ENCODE data around the gene MYLK2.

The MYLK2 gene

DNA sequence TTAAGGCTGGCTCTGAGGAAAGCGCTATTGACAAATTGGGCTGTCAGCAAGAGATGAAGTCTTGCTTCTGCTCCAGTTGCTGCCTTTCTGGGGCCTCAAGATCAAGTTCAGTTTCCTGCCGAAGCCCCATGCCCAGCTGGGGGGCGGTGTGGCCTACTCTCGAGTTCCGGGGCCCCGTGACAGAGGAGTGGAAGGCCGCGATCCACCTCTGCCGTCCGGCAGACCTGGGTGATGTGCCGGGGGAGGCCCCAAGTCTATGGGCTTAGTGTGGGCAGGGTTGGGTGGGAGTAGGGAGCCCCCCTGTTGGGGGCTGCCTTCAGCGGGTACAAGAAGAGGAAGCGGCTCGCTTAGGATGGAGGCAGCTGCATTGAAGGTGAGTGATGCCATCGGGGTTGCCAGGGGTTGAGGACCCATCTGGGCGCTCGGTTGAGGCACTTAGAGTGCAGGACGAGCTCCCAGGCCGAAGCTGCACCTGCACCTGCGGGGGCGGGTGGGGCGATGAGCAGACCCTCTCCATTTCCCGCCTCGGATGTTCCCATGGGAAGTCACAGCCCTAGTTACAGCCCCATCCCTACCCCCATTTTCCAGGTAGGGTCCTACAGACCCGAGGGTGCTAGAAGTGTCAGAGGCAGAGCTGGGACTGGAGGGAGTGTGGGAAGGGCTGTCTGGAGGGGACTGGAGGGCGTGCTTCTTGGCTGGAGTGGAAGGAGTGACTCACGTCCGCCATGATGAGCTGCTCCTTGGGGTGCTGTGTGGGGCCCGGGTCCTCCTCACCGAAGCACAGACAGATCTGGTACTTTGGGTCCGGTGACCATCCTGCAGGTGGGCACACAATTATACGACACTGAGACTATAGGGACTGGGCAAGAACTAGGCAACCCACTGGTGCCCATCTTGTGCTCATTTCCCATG is 29.2 kb downstream of the MYLK2 start:
- H3K36me3 ChIP-seq (ENCODE audit: control insufficient read depth, insufficient read depth, low read length): no peaks in the 10 kb centered on the region
- H3K27me3 ChIP-seq (replicated peaks; ENCODE audit: control insufficient read depth, insufficient read depth, low read length): no peaks in the 10 kb centered on the region; the same call in 1 of the 2 replicates
- TF ChIP-seq, protein P1, sequence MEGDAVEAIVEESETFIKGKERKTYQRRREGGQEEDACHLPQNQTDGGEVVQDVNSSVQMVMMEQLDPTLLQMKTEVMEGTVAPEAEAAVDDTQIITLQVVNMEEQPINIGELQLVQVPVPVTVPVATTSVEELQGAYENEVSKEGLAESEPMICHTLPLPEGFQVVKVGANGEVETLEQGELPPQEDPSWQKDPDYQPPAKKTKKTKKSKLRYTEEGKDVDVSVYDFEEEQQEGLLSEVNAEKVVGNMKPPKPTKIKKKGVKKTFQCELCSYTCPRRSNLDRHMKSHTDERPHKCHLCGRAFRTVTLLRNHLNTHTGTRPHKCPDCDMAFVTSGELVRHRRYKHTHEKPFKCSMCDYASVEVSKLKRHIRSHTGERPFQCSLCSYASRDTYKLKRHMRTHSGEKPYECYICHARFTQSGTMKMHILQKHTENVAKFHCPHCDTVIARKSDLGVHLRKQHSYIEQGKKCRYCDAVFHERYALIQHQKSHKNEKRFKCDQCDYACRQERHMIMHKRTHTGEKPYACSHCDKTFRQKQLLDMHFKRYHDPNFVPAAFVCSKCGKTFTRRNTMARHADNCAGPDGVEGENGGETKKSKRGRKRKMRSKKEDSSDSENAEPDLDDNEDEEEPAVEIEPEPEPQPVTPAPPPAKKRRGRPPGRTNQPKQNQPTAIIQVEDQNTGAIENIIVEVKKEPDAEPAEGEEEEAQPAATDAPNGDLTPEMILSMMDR (IDR thresholded peaks at IDR 0.05; ENCODE audit: insufficient read depth, low read length, poor library complexity, severe bottlenecking): no peak
- no peak for DNase-seq (ENCODE audit: extremely low read depth, insufficient read length)
- H3K4me3 ChIP-seq (replicated peaks; ENCODE audit: low read depth, low read length): no peak overlapping the region

DNA sequence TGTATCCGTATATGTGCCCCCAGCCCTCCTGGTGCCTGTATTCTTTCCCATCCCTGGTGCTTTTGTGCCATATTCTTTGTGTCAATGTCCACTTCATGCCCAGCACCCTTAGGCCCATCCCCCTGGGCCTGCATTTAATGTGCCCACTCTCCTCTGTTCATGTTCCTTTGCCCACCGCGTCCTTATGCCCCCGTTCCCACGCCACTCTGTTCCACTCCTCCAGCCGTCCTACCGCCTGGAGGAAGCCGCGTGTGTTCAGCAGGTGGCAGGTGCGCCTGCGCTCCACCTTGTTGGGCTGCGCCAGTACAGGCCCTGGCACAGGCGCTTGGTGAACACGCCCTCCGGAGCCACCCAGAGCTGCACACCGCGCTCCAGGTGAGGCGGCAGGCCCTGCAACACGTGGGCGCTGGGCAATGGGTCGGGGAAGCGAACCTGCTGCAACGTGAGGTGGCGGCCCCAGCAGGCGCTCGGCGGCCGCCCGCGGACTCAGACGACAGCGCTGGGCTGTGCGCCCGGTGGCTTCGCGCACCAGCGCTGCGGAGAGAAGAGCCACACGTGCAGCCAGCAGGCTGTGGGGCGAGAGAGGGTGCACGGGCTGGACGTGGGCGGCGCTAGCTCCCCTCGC is 30.3 kb downstream of the MYLK2 start:
- no peaks in the 10 kb centered on the region; the same call in none of the 2 replicates for H3K27me3 ChIP-seq (replicated peaks; ENCODE audit: control insufficient read depth, insufficient read depth, low read length)
- DNase-seq (ENCODE audit: extremely low read depth, insufficient read length): no peak
- TF ChIP-seq, protein P1 (IDR thresholded peaks at IDR 0.05; ENCODE audit: insufficient read depth, low read length, poor library complexity, severe bottlenecking): no peak
- no peaks in the 10 kb centered on the region for H3K36me3 ChIP-seq (ENCODE audit: control insufficient read depth, insufficient read depth, low read length)
- no peak overlapping the region for H3K4me3 ChIP-seq (replicated peaks; ENCODE audit: low read depth, low read length)

DNA sequence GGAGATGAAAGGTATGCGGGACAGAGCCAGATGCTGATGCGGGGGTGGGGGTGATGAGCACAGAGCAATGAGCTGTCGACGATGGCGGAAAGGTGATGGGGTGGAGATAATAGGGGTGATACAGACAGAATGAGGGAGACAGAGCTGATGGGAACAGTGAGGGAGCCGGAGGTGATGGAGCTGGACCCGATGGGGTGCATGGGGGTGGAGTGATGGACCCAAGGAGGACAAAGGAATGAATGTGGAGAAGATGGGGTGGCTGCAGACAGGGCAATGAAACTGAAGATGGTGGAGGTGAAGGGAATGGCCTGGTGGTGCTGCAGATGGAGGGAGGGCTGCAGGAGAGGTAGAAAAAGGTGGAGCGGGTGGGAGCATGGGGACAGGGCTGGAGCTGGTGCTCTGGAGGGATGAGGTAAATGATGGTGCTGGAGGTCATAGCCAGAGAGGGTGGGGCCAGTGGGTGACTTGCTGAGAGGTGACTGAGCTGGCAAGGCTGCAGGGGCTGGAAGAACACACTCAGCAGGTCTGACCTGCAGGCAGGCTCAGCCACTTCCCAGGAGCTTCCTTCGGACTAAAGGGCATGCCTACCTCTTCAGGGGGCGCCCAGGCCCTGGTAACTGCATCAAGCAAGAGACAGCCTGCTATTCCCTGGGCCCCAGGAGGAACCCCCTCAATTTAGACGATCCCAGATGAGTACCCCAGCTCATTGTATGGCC is 32.2 kb downstream of the MYLK2 start:
- H3K27me3 ChIP-seq (replicated peaks; ENCODE audit: control insufficient read depth, insufficient read depth, low read length): no peaks in the 10 kb centered on the region; the same call in none of the 2 replicates
- no peak for DNase-seq (ENCODE audit: extremely low read depth, insufficient read length)
- TF ChIP-seq, protein P1 (IDR thresholded peaks at IDR 0.05; ENCODE audit: insufficient read depth, low read length, poor library complexity, severe bottlenecking): no peak
- H3K4me3 ChIP-seq (replicated peaks; ENCODE audit: low read depth, low read length): no peak overlapping the region
- H3K36me3 ChIP-seq (ENCODE audit: control insufficient read depth, insufficient read depth, low read length): no peaks in the 10 kb centered on the region

DNA sequence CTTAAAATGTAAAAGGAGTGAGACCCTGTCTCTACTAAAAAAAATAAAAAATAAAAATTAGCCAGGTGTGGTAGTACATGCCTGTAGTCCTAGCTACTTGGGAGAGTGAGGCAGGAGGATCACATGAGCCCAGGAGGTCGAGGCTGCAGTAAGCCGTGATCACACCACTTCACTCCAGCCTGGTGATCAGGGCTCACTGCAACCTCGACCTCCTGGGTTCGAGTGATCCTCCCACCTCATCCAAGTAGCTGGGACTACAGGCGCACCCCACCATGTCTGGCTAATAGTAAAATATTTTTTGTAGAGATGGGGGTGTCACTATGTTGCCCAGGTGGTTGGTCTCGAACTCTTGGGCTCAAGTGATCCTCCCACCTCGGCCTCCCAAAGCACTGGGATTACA is 34.3 kb downstream of the MYLK2 start:
- no peaks in the 10 kb centered on the region; the same call in none of the 2 replicates for H3K27me3 ChIP-seq (replicated peaks; ENCODE audit: control insufficient read depth, insufficient read depth, low read length)
- no peak for DNase-seq (ENCODE audit: extremely low read depth, insufficient read length)
- H3K36me3 ChIP-seq (ENCODE audit: control insufficient read depth, insufficient read depth, low read length): no peaks in the 10 kb centered on the region
- TF ChIP-seq, protein P1 (IDR thresholded peaks at IDR 0.05; ENCODE audit: insufficient read depth, low read length, poor library complexity, severe bottlenecking): no peak
- no peak overlapping the region for H3K4me3 ChIP-seq (replicated peaks; ENCODE audit: low read depth, low read length)

DNA sequence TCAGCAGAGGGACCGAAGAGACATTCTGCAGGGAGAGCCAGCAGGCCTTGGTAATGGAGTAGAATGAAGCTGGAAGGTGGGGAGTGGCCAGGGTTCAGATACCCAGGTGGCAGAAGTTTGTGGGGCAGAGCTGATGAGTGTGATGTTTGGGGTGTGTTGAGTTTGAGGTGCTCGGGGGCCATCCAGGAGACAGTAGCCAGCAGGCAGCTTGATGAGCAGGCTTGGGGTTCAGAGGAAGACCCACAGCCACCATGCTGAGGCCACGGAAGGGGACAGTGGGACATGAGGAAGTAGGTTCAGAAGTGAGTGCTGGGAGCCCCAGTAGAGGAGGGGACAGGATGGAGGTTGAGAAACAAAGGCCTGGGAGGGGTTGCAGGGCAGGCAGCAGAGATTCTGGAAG is 37.4 kb downstream of the MYLK2 start:
- DNase-seq (ENCODE audit: extremely low read depth, insufficient read length): no peak
- H3K27me3 ChIP-seq (replicated peaks; ENCODE audit: control insufficient read depth, insufficient read depth, low read length): no peaks in the 10 kb centered on the region; the same call in none of the 2 replicates

More for the DNA sequence above, 37.4 kb downstream of the MYLK2 start:
- TF ChIP-seq, protein P1 (IDR thresholded peaks at IDR 0.05; ENCODE audit: insufficient read depth, low read length, poor library complexity, severe bottlenecking): no peak
- Histone ChIP-seq H3K4me3 (replicated peaks; ENCODE audit: low read depth, low read length) (no peak overlapping the region), H3K36me3 (ENCODE audit: control insufficient read depth, insufficient read depth, low read length) (no peaks in the 10 kb centered on the region)

All from GM06990 (cell line).